Activated gamma-delta T cell treated with Interleukin-2 at 50 U/mL for 16 hours (primary cell): ENCODE data around the gene PLCB4.

ENCODE experiments used
- DNase-seq: peaks from one replicate; pipeline ENCODE4 v3.0.0-alpha.2; 2020

PLCB4 gene

DNA sequence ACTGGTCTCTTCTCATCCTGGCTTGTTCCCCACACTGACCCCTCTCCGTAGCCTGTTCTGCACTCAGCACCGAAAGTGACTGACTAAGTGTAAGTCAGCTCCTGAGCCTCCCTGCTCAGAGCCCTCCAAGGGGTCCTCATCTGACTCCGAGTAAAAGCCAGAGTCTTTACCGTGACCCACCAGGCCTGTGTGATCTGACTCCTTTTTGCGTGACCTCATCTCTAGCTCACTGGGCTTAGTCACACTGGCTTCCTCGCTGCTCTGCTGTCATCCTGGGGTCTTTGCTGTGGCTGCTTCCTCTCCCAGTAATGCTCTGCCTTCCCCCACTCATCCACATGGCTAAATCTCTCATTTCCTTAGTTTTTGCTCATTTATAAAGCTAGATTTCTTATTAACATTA lies 116.6 kb downstream of the PLCB4 start:
- no peak for DNase-seq

DNA sequence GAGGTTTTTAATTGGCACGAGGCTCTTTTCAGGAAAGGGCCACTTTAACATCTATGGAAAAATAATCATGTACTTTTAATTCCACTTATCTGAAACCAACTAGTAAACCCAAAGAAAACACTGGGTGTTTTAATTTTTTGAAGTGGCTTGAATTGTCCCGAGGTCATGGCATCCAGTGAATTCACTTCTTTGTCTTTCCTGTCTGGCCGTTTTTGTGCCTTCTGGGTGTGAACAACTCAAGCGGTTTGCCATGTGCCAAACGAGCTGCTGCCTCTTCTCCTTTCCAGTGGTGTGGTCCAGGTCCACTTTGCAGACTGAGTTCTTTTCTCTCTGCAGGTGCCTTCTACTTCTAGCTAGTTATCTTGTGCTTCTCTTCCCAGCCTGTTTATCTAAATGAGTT lies 117.5 kb downstream of the PLCB4 start:
- DNase-seq: no peak

DNA sequence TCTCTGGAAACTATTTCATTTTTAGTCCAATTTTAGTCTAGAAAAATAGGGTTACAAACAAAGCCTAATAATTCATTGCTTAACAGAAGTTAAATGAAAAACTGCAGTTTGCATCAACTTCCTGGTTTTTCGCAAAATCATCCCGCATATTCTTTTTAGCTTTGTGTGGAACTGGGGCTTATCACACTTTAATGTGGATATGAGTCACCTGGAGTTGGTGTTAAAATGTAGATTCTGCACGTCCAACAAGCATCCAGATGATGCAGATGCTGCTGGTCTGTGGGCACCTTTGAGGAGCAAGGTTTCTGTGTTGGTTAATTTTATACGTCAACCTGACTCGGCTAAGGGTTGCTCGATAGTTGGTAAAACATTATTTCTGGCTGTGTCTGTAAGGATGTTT lies 126.1 kb downstream of the PLCB4 start:
- no peak for DNase-seq

DNA sequence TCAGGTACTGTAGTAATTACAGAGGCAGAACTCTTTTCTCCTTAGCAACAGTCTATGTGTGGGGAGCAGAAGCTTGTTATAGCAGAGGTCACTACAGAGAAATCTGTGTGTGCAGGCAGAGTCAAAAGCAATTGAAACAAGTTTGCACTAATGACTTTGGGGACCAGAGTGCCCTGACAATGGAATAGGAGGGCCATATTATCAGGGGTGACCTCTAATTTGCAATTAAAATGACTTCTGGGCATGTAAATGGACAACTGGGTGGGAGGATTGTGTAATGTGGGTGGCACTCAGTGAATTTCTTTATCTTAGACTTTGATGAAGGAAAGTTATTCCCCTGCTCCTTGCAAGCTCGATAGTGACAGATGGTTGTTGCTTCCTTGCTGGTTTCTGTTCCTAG lies 127.2 kb downstream of the PLCB4 start:
- DNase-seq: no peak

DNA sequence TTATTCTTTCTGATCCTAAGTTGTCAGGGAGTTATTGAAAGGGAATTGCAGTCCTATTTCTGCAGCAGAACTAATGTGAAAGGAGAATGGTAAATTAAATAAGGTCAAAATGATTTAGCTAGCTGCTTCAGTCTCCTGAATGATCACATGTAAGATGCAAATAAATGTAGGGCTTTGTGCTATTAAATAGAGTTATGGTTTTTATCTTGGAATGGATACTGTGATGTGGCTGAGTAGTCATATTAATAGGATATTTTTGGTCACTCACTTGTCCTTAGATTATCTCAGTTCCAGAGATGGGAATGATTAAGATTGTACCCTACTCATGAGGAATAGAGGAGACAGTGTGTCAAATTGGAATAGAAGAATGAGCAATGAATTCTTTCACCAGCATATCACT lies 129.6 kb downstream of the PLCB4 start:
- DNase-seq: no peak

DNA sequence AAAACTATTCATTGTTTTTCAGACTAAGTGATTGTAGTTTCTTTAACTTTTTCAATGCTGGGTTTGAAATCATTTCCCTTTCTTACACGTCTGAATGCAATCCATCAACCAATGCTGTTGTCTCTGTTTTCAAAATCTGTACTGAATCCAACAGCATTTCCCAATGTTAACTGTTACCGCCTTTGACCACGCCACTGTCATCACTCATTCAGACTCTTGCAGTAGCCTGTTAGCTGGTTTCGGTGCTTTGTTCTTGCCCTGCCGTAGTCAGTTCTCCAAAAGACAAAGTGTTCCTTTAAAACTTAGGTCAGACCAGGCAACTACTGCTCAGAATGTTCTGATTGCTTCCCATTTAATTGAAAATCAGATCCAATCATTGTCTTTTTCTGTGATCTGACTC lies 131.3 kb downstream of the PLCB4 start:
- no peak for DNase-seq

DNA sequence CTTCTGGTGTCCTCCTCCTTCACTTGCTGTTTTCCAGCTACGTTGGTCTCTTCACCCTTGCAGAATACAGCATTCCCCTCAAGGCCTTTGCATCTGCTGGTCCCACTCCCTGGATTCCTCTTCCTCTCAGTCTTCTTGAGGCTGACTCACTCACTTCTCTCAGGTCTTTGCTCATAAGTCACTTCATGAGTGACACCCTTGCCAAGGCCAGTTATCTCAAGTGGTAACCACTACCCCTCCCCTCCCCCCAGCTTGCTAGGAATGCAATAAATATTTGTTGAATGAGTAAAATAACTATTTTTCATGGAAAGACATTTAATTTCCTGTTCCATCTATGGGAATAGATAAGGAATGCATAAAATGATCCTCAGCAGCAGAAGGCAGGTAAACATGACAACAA lies 131.7 kb downstream of the PLCB4 start:
- DNase-seq: no peak

DNA sequence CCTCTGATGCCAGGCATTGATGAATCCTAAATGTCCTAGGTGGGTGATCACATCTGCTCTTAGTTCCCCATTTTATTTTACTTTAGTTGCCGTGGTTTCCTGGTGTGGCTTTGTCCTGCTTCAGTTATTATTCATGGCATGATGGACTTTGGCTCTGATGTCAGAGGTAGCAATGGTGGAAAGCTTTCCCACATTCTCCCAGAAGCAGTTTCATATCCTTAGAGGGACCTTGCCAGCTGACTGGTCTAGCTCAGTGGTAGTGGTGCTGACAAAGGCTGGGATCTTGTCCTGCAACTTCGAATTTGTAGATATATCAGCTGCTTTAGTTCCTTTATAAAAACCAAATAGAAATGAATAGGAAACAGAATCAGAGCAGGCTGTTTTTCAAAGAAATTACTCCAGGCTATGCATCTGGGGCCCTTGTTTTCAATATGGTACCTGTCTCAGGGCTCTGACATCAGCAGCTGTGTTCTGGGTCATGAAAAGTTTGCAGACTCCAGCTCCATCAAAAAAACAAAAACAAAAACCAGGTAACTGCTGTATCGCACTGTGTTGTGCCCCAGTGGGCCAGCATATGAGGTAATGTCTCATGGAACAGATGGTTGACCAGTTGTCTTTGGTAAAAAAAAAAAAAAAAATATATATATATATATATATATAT lies 133.7 kb downstream of the PLCB4 start:
- DNase-seq: no peak

DNA sequence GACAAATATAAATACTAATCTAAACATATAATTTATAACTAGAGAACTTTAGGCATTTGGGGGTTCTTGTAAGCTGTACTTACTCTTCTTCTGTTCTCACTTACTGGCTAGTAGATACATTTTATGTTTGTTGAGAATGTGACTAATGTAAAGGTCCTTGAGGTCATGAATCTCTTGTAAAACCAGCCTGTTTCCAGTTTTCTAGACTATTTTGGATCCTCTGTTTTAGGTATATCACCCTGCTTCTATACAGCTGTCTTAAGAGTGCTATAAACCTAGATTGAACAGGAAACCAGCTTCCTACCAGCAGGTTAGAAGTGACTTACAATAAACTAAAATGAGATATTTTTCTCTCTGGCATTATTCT lies 134.2 kb downstream of the PLCB4 start:
- DNase-seq: no peak

DNA sequence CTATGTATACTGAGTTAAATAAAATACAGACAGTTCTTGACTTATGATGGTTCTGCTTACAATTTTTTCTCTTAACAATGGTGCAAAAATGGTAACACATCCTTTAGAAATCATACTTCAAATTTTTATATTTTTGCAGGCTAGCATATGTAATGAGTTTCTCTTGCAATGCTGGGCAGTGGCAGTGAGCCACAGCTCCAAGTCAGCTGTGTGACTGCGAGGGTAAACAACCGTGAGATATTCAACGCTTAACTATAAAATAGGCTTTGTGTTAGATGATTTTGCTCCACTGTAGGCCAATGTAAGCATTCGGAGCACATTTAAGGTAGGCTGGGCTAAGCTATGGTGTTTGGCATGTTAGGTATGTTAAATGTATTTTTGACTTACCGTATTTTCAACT lies 136.1 kb downstream of the PLCB4 start:
- no peak for DNase-seq

DNA sequence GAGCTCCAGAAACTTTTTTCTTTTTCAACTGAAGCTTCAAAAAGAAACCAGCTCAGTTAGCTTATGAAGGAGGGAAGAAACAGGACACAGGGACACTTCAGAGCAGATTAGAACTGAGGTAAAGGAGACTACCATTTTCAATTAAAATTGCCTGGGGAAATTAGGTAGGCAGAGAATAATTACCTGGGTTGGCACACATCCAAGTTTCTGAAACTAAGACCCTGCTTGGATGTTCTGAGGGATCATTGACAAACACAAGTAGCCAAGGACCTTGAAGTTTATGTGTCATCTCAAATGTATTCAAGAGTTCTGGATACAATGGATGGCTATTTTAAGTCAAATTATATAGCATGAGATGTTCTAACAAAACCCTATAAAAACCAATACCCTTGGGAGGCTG lies 137.6 kb downstream of the PLCB4 start:
- no peak for DNase-seq

DNA sequence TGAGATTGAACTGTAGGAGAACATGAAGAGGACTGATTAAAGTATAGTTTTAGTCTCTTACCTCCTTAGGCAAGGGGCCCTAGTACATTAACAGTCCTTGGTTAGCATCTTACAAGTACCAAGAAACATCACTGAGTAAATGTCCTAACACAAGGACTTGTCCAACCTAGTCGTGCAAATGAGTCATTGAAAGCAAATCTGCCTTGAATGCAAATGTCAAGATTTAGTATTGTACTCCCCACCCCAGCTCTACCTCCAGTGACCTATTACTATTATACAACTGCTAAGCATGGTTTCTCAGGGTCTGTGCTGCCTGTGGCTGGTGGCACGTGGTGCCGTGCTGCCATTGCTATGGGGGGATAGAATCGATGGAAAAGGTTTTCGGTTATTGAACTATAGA lies 138.4 kb downstream of the PLCB4 start:
- DNase-seq: no peak

DNA sequence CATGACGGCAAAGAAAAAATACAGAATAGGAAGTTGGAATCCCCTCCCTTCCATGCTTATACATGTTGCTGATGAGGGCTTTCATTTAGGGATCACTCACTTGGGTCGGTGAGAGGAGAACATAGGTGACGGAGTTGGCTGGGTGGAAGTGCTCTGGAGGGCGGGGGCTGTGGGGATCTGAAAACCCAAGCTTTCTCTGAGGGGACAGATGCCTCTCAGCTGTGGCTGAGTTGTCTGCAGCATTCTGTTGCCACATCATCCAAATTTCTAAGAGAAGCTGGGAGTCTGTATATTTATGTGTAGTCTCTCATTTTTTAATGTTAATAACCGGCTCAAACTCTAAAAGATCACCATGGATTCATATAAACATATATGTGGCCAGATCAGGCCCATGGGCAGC lies 141.5 kb downstream of the PLCB4 start:
- no peak for DNase-seq

DNA sequence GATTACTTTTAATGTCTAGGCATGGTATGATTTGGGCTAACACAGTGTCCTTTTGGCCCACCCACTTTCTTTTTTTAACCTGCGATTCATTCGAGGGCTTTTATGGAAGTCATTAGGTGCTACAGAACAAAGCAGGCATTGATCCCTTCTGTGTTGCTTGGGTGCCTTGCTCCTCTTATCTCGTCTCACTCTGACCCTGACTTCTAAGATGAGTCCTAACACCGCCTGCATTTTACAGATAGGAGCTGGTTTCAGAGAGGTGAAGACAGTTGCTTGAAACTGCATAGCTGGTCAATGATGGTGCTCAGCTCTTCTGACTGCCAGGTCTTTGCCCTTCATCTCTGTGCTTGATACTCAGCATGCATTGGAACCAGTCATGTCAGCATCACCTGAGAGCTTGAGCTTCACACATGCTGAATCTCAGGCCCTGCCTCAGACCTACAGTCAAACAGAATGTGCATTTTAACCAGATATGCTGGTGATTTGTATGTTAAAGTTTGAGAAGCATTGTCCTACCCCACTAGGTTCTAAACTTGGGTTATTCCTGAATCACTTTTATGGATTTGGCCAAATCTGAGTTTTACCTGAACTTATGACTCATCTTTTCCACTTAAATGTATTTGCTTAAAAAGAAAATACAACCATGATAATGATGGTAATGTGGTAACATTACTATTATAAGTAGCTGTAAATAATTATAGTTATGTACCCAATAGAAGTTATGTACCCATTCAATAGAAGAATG lies 142.3 kb downstream of the PLCB4 start:
- no peak for DNase-seq

DNA sequence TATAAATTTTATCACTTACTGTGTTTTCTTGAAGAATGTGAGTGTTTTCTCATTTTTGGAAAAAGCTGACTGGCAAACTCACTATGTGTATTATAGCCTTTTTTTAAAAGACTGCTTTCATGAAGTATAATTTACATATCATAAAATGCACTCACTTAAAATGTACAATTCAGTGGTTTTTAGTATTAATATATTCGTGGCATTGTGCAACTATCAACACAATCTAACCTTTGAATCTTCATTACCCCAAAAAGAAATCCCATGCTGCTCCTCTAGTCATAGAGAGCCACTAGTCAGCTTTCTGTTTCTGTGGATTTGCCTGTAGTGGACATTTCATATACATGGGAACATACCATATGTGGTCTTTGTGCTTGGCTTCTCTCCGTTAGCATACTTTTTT lies 143.8 kb downstream of the PLCB4 start:
- no peak for DNase-seq

DNA sequence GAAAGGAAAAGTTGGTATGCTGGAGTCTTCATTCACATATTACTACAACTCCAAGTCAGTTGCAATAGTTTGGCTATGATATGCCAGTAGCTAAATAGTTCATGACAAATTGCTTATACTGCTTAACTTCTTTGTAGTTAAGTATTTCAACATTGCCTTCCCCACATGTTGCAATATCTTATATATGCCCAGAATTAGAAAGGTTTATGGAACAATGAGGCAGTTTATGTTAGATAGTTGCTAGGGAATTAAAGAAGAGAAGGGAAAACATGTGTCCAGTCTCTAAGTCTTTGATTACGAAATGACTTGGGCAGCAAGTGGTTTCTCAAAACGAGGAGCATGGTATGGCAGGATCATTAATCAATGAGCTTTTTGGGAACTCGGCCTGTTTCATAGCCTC lies 145.8 kb downstream of the PLCB4 start:
- DNase-seq: no peak

DNA sequence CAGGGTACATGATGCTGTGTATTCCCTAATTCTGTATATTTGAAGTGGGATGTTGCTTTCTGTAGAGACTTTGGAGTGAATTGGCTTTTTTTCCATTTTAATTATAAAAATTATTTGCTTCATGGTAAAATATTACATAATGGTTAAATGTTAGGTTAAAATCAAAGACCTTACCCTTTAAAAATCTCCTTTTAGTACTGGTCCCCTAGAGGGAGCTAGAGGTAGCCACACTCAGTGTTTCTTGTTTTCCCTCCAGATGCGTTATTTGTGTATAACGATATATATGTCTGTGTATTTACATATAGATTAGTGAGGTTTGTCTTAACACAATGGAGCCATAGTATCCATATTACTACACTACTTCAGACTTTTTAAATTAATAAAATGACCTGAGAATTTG lies 146.7 kb downstream of the PLCB4 start:
- DNase-seq: no peak

DNA sequence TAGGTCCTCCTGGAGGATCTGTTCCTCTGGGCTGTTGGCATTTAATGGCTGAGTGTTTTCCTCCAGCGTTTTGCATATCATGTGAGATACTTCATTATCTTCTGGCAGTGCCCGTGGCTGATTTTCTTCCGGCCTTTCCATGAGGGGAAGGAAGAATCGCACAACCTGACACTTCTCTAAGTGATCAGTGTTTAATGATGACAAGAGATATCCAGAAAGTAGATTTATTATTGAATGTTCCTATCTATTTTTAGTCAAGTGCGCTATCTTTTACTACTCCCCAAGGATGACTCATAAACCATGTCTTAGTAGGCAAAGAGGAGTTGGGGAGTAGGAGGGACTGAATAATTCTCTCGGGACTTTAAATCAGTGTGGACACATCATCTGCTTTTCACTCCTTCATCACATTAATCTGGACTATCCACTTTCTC lies 149.7 kb downstream of the PLCB4 start:
- DNase-seq: no peak

DNA sequence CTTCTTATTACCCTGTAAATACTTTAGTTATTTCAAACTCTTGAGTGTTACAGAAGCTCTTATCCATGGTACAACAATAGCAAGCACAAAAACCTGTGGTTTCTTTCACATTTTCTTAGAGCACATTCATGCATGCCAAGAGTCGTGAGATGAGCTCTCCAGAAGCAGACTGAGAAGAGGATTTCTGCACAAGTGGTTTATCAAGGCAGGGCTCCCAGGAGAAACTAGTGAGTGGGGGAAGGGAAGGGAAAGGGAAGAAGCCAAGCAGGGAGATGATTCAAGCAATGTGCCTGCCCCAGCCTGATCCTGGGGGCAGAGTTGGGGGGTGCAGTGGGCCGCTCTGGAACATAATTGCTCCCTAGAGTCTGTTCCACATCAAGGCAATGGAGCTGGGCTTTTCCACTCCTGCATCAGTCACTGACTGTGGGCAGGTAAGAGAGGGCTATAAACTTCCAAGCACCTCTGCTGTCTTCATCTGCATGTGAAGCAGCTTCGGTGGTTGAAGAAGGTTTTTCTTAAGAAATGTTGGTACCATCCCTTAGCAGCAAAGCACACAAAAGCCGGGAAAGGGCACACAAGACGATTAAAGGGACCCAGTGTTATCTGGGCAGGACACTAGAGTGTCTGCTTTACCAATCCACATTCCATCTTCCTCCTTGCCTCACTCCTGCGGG lies 152.1 kb downstream of the PLCB4 start:
- DNase-seq: no peak

DNA sequence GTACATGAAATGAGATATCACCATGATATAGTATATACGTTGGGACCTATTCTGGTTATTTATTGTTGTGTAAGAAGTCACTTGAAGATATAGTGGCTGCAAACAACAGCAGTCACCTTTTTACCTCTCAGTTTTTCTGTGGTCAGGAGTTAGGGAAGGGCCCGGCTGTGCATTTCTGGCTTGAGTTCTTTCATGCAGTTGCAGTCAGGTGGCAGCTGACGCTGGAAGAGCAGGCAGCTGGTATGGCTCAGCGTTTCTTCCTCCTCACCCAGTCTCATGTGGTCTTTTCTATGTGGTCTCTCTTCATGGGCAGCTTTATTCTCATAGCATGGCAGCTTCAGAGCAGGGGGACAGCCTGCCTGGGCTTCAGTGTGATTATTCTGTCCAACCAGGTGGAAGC lies 154.4 kb downstream of the PLCB4 start:
- no peak for DNase-seq

DNA sequence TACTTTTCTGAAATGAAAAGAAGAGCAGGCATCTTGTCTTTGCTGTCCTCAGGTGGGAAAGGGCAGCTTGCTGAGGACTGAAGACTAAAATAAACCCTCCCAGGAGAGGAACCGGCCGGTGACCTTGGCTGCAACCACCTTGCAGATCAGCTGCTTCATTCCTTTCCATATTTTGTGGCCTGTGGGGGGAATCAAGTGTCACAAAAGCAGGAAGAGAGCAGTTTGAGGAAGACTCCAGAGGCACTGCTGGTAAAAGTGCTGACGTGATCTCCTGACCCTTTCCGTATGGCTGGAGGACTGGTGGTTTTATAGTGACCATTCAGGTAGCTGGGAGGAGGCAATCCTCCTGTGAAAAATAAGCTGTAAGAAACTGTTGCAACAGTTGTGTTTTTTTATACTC lies 157.0 kb downstream of the PLCB4 start:
- DNase-seq: no peak

DNA sequence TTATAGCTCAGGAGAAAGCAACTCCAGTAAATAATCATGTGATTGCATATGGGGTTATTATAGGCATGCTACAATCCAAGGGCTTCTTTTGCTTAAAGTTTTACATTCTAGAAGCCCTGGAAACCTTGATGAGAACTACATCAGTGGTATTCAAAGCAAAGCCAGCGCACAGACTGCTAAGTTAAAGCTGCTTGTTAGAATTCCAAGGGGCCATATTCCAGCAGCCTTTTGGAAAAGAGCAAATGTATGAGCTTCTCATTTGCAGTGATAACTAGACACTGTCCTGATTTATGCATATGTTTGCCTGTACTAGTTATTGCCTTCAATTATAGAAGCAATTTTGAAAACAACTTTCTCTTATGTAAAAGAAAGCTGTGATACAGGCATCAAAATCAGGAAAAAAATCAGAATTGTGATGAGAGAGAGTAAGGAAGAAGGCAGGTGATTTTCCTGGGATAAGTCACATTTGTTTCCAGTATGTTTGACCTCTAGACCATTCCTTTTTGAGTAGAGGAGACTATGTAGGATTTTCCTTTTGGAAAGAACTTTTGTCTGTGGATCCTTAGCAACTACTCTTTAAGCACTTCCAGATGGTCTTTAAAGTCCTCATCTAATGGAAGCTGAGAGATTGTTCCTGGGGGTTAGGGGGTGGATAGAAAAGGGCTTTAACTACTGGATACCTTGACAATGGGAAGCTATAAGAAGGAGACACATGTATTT lies 159.2 kb downstream of the PLCB4 start:
- no peak for DNase-seq

DNA sequence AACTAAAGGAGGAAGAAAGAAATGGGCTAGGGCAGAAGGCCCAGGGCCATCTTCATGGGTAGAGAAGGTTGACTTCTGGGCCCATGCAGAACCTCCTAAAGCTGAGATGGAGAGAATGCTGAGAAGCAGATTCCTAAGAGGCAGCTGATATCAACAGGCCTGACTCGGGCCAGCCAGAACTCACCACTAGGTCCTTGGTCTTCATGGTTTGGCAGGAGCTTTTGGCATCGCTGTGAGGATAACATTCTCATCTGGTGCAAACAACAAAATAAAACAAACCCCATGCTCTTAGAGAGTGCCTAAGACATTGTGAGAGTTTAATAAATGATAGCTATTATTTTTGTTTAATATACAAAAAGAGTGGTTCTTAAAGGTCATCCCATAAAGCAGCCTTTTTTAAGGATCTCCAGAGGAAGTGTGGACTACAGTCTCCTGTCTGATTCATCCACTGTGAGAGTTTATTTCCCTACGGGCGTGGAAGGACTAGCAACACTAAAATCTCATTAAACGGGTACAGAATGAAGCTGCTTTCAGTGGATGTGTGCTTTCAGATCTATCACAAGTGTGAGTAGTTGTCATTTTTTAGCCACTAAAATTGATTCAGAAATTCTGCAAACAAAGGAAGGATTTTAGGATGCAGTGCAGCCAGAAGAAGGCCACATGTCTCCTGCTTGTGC lies 160.0 kb downstream of the PLCB4 start:
- no peak for DNase-seq
